HEK293T (cell line): Measurements from ENCODE around the gene NAT10.
"Not testable (repeated sequence)": the region's sequence is repeated elsewhere in the genome, so short reads cannot be mapped to it uniquely, and the experiment has no call there.

Experiments
- CTCF ChIA-PET: fragments of 350-600 bp; formaldehyde crosslinking; extraction: SDS; loops from one replicate; lab custom pipeline; 2021; ENCODE audit warnings: antibody characterized with exemption, inconsistent platforms; lab: Yijun Ruan, JAX
- POLR2A ChIA-PET: fragments of 350-600 bp; formaldehyde crosslinking; extraction: SDS; loops from one replicate; lab custom pipeline; 2020; ENCODE audit warnings: antibody characterized with exemption, inconsistent platforms; lab: Yijun Ruan, JAX
- DNase-seq: peaks from one replicate; pipeline ENCODE4 v3.0.0; 2012; ENCODE audit warnings: mixed read lengths; ENCODE audit errors: extremely low spot score
- ARNT ChIP-seq: fragments of 450-650 bp; IDR thresholded peaks from 2 replicates; pipeline ENCODE4 v1.6.1; 2017; ENCODE audit warnings: mild to moderate bottlenecking
- BHLHE40 ChIP-seq: fragments of 450-650 bp; IDR thresholded peaks from 2 replicates; pipeline ENCODE4 v1.6.1; 2016; ENCODE audit warnings: mild to moderate bottlenecking, moderate library complexity, borderline replicate concordance
- CTBP1 ChIP-seq: fragments of 450-650 bp; IDR thresholded peaks from 2 replicates; pipeline ENCODE4 v1.6.1; 2016; ENCODE audit warnings: borderline replicate concordance
- ELF4 ChIP-seq: fragments of 450-650 bp; IDR thresholded peaks from 2 replicates; pipeline ENCODE4 v1.6.1; 2017; ENCODE audit warnings: antibody characterized with exemption
- FOXA1 ChIP-seq: fragments of 450-650 bp; IDR thresholded peaks from 2 replicates; pipeline ENCODE4 v1.6.1; 2016; ENCODE audit warnings: mild to moderate bottlenecking
- FOXK2 ChIP-seq: fragments of 450-650 bp; IDR thresholded peaks from 2 replicates; pipeline ENCODE4 v1.6.1; 2016; ENCODE audit warnings: mild to moderate bottlenecking
- FOXM1 ChIP-seq: fragments of 450-650 bp; IDR thresholded peaks from 2 replicates; pipeline ENCODE4 v1.6.1; 2017; ENCODE audit warnings: mild to moderate bottlenecking, borderline replicate concordance
- HDGF ChIP-seq: fragments of 450-650 bp; IDR thresholded peaks from 2 replicates; pipeline ENCODE4 v1.6.1; 2017; ENCODE audit warnings: antibody characterized with exemption, borderline replicate concordance
- L3MBTL2 ChIP-seq: fragments of 450-650 bp; conservative IDR thresholded peaks from 2 replicates; pipeline ENCODE4 v1.6.1; 2016; ENCODE audit warnings: mild to moderate bottlenecking
- LEF1 ChIP-seq: fragments of 450-650 bp; IDR thresholded peaks from 2 replicates; pipeline ENCODE4 v1.6.1; 2017; ENCODE audit warnings: mild to moderate bottlenecking, borderline replicate concordance
- NFRKB ChIP-seq: fragments of 450-650 bp; IDR thresholded peaks from 2 replicates; pipeline ENCODE4 v1.6.1; 2016; ENCODE audit warnings: mild to moderate bottlenecking, moderate library complexity
- PKNOX1 ChIP-seq: fragments of 450-650 bp; IDR thresholded peaks from 2 replicates; pipeline ENCODE4 v1.6.1; 2016
- SP1 ChIP-seq: fragments of 450-650 bp; IDR thresholded peaks from 2 replicates; pipeline ENCODE4 v1.6.1; 2017
- SUZ12 ChIP-seq: fragments of 450-650 bp; IDR thresholded peaks from 2 replicates; pipeline ENCODE4 v1.6.1; 2016; ENCODE audit warnings: mild to moderate bottlenecking
- TARDBP ChIP-seq: fragments of 450-650 bp; IDR thresholded peaks from 2 replicates; pipeline ENCODE4 v1.6.1; 2016
- ZNF384 ChIP-seq: fragments of 450-650 bp; IDR thresholded peaks from 2 replicates; pipeline ENCODE4 v1.6.1; 2016

NAT10 gene

GRCh38 chr11:34105079-34105956 is at the start of gene NAT10:
Gene NAT10, plus strand, starts transcription at chr11:34105629. Its CDS starts 2,597 bp downstream, at chr11:34108226.
- ChIA-PET CTCF (no interaction called here), POLR2A (interaction anchor here (0.6 to 1.6 kb wide), 24 partner anchors 9 to 251 kb away, joined by 3 to 14 read pairs (median 3); partner anchors contain the start of gene CAPRIN1)
- TF ChIP-seq HDGF (no peak), ELF4 (no peak; the same call in none of the 2 replicates), L3MBTL2 (peak; percentile 81), BHLHE40 (no peak), NFRKB (no peak), CTBP1 (no peak), TARDBP (no peak), FOXM1 (no peak), FOXK2 (no peak), LEF1 (no peak), PKNOX1 (peak; percentile 10; the same call in 1 of the 2 replicates), FOXA1 (no peak), ARNT (peak; percentile 63; the same call in 1 of the 2 replicates), SP1 (no peak), SUZ12 (no peak), ZNF384 (no peak)
- DNase-seq: peak; percentile 94

- DNase-seq: no peak
- TF ChIP-seq TARDBP (no peak), ARNT (no peak), FOXA1 (no peak), L3MBTL2 (no peak)
- CTCF ChIA-PET: no interaction called here
- POLR2A ChIA-PET: no interaction called here
Measured at GRCh38 chr11:34056672-34057071, 48.8 kb upstream of the NAT10 start.

GRCh38 chr11:34063061-34063795 is 42.2 kb upstream of the NAT10 start:
- ChIA-PET CTCF (no interaction called here), POLR2A (interaction anchor here (2.3 kb wide), 1 partner anchor 11 kb away, joined by 16 read pairs; the partner anchor contains the start of gene CAPRIN1)
- DNase-seq: no peak
- TF ChIP-seq ARNT: no peak
- TF ChIP-seq BHLHE40: no peak
- no peak for TF ChIP-seq FOXM1
- no peak for TF ChIP-seq HDGF
- no peak for TF ChIP-seq NFRKB
- no peak for TF ChIP-seq LEF1
- TF ChIP-seq PKNOX1: no peak
- TF ChIP-seq TARDBP: no peak
- no peak for TF ChIP-seq CTBP1
- no peak for TF ChIP-seq FOXA1
- TF ChIP-seq SP1: no peak
- no peak for TF ChIP-seq ZNF384
- no peak for TF ChIP-seq SUZ12
- TF ChIP-seq FOXK2: no peak

- ChIA-PET CTCF (no interaction called here), POLR2A (interaction anchor here (0.9 to 2.3 kb wide), 2 partner anchors 12 to 41 kb away, joined by 3 to 16 read pairs; partner anchors contain the start of genes CAPRIN1 and NAT10)
- DNase-seq: no peak
- no peak for TF ChIP-seq L3MBTL2
- TF ChIP-seq PKNOX1: no peak
- no peak for TF ChIP-seq SP1
- no peak for TF ChIP-seq ARNT
- TF ChIP-seq SUZ12: no peak
- no peak for TF ChIP-seq CTBP1
- no peak for TF ChIP-seq FOXK2
- TF ChIP-seq LEF1: no peak
- TF ChIP-seq NFRKB: no peak
- no peak for TF ChIP-seq ZNF384
- no peak for TF ChIP-seq BHLHE40
- no peak for TF ChIP-seq FOXM1
- TF ChIP-seq HDGF: no peak
- TF ChIP-seq TARDBP: no peak
- no peak for TF ChIP-seq FOXA1
- no peak for TF ChIP-seq ELF4
Measured at GRCh38 chr11:34064291-34064690, 41.1 kb upstream of the NAT10 start.

GRCh38 chr11:34065505-34066203 is 39.8 kb upstream of the NAT10 start:
- ChIA-PET POLR2A (interaction anchor here (0.7 kb wide), 1 partner anchor 40 kb away, joined by 3 read pairs; the partner anchor contains the start of gene NAT10), CTCF (interaction anchor here (1.1 kb wide), 1 partner anchor 11 kb away, joined by 8 read pairs; no protein-coding TSS in a partner anchor)
- no peak for TF ChIP-seq FOXA1
- TF ChIP-seq SUZ12: no peak
- no peak for TF ChIP-seq TARDBP
- no peak for TF ChIP-seq NFRKB
- no peak for TF ChIP-seq LEF1
- no peak for TF ChIP-seq BHLHE40
- no peak for TF ChIP-seq ARNT
- TF ChIP-seq PKNOX1: no peak
- TF ChIP-seq FOXM1: no peak
- TF ChIP-seq CTBP1: no peak
- no peak for TF ChIP-seq L3MBTL2
- TF ChIP-seq FOXK2: no peak
- TF ChIP-seq ZNF384: no peak
- TF ChIP-seq SP1: no peak
- TF ChIP-seq HDGF: no peak
- no peak for TF ChIP-seq ELF4
- no peak for DNase-seq

- POLR2A ChIA-PET: interaction anchor here (1.0 kb wide), 1 partner anchor 16 kb away, joined by 3 read pairs; no protein-coding TSS in a partner anchor
- CTCF ChIA-PET: interaction anchor here (0.7 kb wide), 1 partner anchor 37 kb away, joined by 3 read pairs; no protein-coding TSS in a partner anchor
Measured at GRCh38 chr11:34066766-34067165, 38.7 kb upstream of the NAT10 start.

More at GRCh38 chr11:34066766-34067165, 38.7 kb upstream of the NAT10 start:
- not testable (repeated sequence) for DNase-seq
